MCF 10A (cell line): ENCODE results near the gene UGT2B15. TPM values are rescaled to one million over a fixed set of nuclear protein-coding genes. Genes with fewer than 3 reads are reported as not detected.
"Not testable (repeated sequence)": the region's sequence is repeated elsewhere in the genome, so short reads cannot be mapped to it uniquely, and the experiment has no call there.

Experiments used
- BruUV-seq: library from RNA; stranded (reverse); fragments of 400-500 nt; replicated peaks from 2 replicates; lab custom pipeline; 2021; lab: Mats Ljungman, UMichigan
- CTCF ChIA-PET: fragments of 300-600 bp; sonication (Branson Sonifier 250); formaldehyde crosslinking; extraction: SDS; loops from one replicate; lab custom pipeline; 2021; ENCODE audit warnings: antibody characterized with exemption, inconsistent platforms; lab: Yijun Ruan, JAX
- POLR2A ChIA-PET: fragments of 300-600, 350-650 bp; sonication (Branson Sonifier 250); formaldehyde crosslinking; extraction: SDS; loops from one replicate; lab custom pipeline; 2020; ENCODE audit warnings: antibody characterized with exemption, inconsistent platforms; lab: Yijun Ruan, JAX
- DNase-seq: peaks from one replicate; pipeline ENCODE4 v3.0.0-alpha.2; 2018; ENCODE audit not compliant: unreplicated experiment
- H3K27ac Mint-ChIP-seq: one replicate; pipeline ENCODE4 v1.8.0; 2022; ENCODE audit warnings: mild to moderate bottlenecking, low read depth, mixed read lengths; ENCODE audit not compliant: unreplicated experiment
- H3K27me3 Mint-ChIP-seq: one replicate; pipeline ENCODE4 v1.8.0; 2022; ENCODE audit warnings: mixed read lengths; ENCODE audit not compliant: insufficient read depth, unreplicated experiment
- H3K36me3 Mint-ChIP-seq: one replicate; pipeline ENCODE4 v1.8.0; 2022; ENCODE audit warnings: mild to moderate bottlenecking, moderate library complexity, mixed read lengths; ENCODE audit not compliant: insufficient read depth, unreplicated experiment
- H3K4me1 Mint-ChIP-seq: one replicate; pipeline ENCODE4 v1.8.0; 2022; ENCODE audit warnings: mixed read lengths; ENCODE audit not compliant: insufficient read depth, unreplicated experiment
- H3K4me3 Mint-ChIP-seq: one replicate; pipeline ENCODE4 v1.8.0; 2022; ENCODE audit warnings: mild to moderate bottlenecking, moderate library complexity, mixed read lengths; ENCODE audit not compliant: unreplicated experiment
- H3K9me3 Mint-ChIP-seq: one replicate; pipeline ENCODE4 v1.8.0; 2022; ENCODE audit warnings: mixed read lengths; ENCODE audit not compliant: unreplicated experiment
- intact Hi-C: fragments of 100-400 bp; cut with micrococcal nuclease; formaldehyde crosslinking; loops from 2 replicates; pipeline ENCODE4 v1.14.1; 2022
- total RNA-seq: library from RNA; stranded (reverse); gene quantifications from 2 replicates; pipeline ENCODE4 v1.2.3, GENCODE V29; 2022
- TF ChIP-seq, protein P1 (sequence below): fragments of 200-600 bp; IDR thresholded peaks from one replicate; pipeline ENCODE4 v1.8.0; 2022; ENCODE audit warnings: antibody characterized with exemption, mild to moderate bottlenecking; ENCODE audit not compliant: unreplicated experiment

Gene UGT2B15
- total RNA-seq, 1 experiment from 2014 or later = not detected

DNA sequence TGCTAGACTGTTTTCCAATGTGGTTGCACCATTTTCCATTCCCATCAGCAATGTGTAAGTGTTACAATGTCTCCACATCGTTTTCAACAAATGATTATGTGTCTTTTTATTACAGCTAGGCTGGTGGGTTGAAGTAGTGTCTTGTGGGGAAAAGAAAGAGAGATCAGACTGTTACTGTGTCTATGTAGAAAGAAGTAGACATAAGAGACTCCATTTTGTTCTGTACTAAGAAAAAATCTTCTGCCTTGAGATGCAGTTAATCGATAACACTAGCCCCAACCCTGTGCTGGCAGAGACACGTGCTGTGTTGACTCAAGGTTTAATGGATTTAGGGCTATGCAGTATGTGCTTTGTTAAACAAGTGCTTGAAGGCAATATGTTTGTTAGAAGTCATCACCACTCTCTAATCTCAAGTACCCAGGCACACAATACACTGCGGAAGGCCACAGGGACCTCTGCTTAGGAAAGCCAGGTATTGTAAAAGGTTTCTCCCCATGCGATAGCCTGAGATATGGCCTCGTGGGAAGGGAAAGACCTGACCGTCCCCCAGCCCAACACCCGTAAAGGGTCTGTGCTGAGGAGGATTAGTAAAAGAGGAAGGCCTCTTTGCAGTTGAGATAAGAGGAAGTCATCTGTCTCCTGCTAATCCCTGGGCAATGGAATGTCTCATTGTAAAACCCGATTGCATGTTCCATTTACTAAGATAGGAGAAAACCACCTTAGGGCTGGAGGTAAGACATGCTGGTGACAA, 23.0 kb upstream of the UGT2B15 start:
- CTCF ChIA-PET = no interaction called here
- DNase-seq = no peak
- TF ChIP-seq, protein P1, sequence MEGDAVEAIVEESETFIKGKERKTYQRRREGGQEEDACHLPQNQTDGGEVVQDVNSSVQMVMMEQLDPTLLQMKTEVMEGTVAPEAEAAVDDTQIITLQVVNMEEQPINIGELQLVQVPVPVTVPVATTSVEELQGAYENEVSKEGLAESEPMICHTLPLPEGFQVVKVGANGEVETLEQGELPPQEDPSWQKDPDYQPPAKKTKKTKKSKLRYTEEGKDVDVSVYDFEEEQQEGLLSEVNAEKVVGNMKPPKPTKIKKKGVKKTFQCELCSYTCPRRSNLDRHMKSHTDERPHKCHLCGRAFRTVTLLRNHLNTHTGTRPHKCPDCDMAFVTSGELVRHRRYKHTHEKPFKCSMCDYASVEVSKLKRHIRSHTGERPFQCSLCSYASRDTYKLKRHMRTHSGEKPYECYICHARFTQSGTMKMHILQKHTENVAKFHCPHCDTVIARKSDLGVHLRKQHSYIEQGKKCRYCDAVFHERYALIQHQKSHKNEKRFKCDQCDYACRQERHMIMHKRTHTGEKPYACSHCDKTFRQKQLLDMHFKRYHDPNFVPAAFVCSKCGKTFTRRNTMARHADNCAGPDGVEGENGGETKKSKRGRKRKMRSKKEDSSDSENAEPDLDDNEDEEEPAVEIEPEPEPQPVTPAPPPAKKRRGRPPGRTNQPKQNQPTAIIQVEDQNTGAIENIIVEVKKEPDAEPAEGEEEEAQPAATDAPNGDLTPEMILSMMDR = no peak
- BruUV-seq = no TSS peak
- Mint-ChIP-seq H3K27ac (no peak overlapping the region), H3K4me1 (no peaks in the 10 kb centered on the region), H3K27me3 (no peaks in the 10 kb centered on the region), H3K4me3 (no peak overlapping the region), H3K36me3 (no peaks in the 10 kb centered on the region), H3K9me3 (no peaks in the 10 kb centered on the region)
- POLR2A ChIA-PET = no interaction called here
- intact Hi-C loops = no loop called here

DNA sequence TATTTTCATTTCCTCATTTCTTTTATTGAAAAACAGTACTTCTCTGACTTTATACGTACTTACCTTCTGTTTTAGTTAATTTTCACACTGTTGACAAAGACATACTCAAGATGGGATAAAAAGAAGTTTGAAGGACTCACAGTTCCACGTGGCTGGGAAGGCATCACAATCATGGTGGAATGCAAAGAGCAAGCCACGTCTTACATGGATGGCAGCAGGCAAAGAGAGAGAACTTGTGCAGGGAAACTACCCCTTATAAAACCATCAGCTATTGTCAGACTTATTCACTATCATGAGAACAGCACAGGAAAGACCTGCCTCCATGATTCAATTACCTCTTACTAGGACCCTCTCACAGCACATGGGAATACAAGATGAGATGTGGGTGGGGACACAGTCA, 20.7 kb upstream of the UGT2B15 start:
- Mint-ChIP-seq H3K27ac (no peak overlapping the region), H3K36me3 (no peaks in the 10 kb centered on the region), H3K27me3 (no peaks in the 10 kb centered on the region), H3K4me3 (no peak overlapping the region), H3K9me3 (no peaks in the 10 kb centered on the region), H3K4me1 (no peaks in the 10 kb centered on the region)
- TF ChIP-seq, protein P1 = no peak
- POLR2A ChIA-PET = no interaction called here
- CTCF ChIA-PET = no interaction called here
- no TSS peak for BruUV-seq
- no peak for DNase-seq
- intact Hi-C loops = no loop called here

DNA sequence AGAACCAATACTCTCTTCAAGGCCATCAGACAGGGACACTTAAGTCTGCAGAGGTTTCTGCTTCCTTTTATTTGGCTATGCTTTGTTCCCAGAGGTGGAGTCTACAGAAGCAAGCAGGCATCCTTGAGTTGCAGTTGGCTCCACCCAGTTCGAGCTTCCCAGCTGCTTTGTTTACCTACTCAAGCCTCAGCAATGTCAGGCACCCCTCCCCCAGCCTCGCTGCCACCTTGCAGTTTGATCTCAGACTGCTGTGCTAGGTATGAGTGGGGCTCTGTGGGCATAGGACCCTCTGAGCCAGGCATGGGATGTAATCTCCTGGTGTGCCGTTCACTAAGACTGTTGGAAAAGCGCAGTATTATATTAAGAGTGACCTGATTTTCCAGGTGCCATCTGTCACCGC, 12.6 kb upstream of the UGT2B15 start:
- no TSS peak for BruUV-seq
- CTCF ChIA-PET = no interaction called here

DNA sequence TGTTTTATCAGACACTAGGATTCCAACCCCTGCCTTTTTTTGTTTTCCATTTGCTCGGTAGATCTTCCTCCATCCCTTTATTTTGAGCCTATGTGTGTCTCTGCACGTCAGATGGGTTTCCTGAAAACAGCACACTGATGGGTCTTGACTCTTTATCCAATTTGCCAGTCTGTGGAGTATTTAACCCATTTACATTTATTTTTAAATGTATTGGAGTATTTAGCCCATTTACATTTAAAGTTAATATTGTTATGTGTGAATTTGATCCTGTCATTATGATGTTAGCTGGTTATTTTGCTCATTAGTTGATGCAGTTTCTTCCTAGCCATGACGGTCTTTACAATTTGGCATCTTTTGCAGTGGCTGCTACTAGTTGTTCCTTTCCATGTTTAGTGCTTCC, 10.8 kb upstream of the UGT2B15 start:
- intact Hi-C loops, CTCF ChIA-PET, POLR2A ChIA-PET, BruUV-seq, H3K27me3 Mint-ChIP-seq, H3K4me1 Mint-ChIP-seq, H3K27ac Mint-ChIP-seq, H3K4me3 Mint-ChIP-seq, H3K36me3 Mint-ChIP-seq, DNase-seq: not testable (repeated sequence)
- peaks cover 14% of the 10 kb centered on the region for H3K9me3 Mint-ChIP-seq

More for the DNA sequence above, 12.6 kb upstream of the UGT2B15 start:
- Mint-ChIP-seq H3K4me1 (no peaks in the 10 kb centered on the region), H3K36me3 (no peaks in the 10 kb centered on the region), H3K9me3 (peaks cover 14% of the 10 kb centered on the region), H3K4me3 (no peak overlapping the region), H3K27ac (no peak overlapping the region), H3K27me3 (no peaks in the 10 kb centered on the region)
- TF ChIP-seq, protein P1 = no peak
- intact Hi-C loops = no loop called here
- POLR2A ChIA-PET = no interaction called here
- no peak for DNase-seq
